HG03039 (cell line): ENCODE data around the gene LUC7L2.
"Not testable (repeated sequence)": the region's sequence is repeated elsewhere in the genome, so short reads cannot be mapped to it uniquely, and the experiment has no call there.

Source experiments
- ATAC-seq: cut with Tn5 transposase; IDR thresholded peaks from one replicate; pipeline ENCODE4 v1.9.1; 2021; ENCODE audit warnings: mild to moderate bottlenecking, moderate library complexity; ENCODE audit not compliant: unreplicated experiment

LUC7L2 gene

DNA sequence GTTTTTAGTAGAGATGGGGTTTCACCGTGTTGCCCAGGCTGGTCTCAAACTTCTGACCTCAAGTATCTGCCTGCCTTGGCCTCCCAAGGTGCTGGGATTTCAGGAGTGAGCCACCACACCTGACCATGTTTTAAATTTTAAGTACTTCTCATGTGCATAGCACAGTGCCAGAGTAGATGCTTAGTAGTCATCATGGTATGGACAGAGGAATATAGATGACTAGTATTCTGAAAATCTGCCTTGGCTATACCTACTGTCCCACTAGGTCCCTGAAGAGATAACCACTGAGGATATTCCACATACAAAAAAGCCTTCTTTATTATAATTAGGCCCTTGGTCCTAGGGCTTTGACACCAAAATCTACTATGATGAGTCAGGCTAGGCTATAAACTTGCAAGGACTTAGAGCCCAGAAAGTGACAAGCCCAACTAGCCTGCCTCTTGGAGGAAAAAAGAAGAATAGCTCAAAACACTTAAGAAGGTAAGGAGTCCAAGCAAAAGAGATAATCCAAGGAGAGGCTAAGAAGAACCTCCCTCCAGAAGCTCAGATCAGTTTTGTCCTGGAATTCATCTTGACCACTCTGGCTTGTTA, 34.0 kb downstream of the LUC7L2 start:
- no peak for ATAC-seq

DNA sequence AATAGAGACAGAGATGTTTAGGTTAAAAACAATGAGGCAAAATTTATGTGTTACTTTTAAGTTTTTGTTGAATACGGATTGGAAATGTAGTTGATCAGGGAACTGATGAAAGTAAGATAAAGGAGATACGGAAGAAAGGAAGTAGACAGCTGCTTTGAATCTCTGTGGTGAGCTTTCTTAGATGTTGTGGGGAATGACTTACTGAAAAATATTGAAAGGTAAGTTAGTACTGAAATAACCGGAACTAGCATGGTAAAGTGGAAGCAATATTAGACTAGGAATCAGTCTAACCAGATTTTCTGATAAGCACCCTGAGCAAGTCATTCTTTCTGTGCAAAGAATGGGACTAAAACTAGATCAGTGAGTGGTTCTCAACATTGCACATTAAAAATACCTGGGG, 34.8 kb downstream of the LUC7L2 start:
- ATAC-seq, result no peak

DNA sequence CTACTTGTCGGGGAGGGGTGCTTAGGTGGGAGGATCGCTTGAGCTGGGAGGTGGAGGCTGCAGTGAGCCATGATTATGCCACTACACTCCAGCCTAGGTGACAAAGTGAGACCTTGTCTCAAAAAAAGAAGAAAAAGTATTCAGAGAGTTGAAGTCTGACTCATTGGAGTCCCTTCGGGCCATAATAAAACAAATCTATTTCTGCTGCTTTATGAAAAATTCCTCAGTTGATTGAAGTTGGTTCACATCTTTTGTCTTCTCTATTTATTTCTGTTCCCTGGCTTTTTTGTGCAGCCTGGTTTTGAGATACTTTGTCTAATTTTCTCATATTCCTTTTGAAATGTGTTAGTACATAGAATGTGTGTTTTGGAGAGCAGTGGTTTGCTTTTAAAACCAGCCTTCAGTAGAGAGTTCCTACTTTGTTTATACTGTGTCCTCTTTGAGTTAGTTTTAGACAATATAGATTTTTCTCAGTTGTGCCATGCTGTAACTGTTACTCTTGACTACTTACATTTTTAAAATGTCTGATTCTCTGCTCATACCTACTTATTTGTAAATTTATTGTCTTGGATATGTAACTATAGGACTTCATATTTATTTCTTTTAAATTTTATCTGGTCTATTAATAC, 36.7 kb downstream of the LUC7L2 start:
- no peak for ATAC-seq

DNA sequence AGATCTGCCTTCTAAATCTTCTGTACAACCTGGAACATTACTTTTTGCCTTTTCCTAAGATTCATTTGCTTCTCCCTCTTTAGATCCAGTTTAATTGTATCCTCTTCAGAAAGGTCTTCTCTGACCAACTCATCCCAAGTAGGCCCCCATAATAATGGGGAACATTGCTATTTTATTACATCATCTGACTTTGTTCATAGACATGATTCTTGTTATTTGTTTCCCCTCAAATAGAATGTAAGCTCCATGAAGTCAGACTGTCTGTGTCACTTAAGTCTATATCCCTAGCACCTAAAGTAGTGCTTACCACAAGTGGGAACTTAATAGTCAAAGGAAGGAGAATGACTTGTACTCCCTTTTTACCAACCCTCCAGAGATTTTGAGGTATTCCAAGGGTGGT, 37.5 kb downstream of the LUC7L2 start:
- ATAC-seq, result no peak

DNA sequence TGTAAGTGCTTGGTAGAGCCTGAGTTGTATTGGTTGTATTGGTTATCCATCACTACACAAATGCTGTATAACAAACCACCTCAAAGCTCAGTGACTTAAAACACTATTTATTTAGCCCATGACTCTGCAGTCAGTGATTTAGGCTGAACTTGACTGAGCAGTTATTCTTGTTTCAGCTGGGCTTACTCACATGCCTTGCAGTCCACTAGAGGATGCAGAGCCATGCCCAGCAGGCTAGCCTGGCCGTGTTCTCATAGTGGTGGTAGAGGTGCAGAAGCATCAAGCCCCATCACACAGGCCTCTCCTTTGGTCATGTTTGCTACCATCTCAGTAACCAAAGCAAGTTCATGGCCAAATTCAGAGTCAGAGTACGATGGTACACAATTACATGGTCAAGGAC, 43.9 kb downstream of the LUC7L2 start:
- ATAC-seq, result no peak

DNA sequence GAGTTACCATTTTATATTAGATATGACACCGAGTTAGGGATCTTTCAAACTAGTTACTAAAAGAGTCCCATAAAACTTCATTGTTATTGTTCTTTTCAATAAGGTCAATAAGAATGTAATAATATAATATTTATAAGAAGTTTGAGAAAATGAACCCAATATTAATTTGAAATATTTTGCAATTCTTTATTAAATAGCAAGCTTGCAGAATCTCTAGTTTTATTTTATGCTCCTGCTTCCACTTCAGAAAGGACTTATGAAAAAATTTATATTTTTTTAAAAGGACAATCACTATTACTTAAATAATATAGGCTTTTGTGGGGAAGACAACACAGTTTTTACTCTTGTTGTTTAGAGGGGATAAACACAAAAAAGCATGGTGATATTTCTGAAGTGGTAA, 47.9 kb downstream of the LUC7L2 start:
- no peak for ATAC-seq

DNA sequence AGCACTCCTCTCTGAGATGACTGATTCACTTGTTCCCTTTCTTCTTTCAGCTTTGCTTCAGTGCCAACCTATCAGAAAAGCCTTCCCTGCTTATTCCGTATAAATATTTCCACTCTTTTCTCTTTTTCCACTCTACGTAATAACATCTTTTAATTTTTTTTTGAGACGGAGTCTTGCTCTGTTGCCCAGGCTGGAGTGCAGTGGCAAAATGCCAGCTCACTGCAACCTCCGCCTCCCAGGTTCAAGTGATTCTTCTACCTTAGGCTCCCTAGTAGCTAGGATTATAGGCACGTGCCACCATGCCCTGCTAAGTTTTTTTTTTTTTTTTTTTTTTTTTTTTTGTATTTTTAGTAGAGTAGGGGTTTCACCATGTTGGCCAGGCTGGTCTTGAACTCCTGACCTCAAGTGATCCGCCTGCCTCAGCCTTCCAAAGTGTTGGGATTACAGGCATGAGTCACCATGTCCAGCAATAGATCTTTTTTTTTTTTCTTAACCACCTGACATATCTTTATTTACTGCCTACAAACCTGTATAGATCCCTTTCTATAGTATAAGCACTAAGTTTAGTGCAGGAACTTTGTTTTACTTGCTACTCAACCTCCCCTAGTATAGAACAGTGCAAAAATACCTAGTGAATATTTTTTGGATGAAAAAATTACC, 55.2 kb downstream of the LUC7L2 start:
- not testable (repeated sequence) for ATAC-seq

DNA sequence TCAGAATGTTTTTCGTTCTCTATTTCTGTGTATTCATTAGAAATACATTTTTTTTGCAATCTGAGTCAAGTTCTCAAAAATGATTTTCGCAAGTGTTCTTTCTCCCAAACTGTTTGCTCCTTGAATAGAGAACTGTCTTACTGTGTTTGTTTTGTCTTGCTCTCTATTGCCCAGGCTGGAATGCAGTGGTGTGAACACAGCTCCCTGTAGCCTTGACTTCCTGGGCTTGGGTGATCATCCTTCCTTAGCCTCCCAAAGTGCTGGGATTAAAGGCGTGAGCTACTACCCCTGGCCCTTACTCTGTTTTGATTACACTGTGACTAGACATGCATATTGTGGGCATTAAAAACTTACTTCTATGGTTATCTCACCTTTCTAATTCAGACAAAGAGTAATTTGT, 56.7 kb downstream of the LUC7L2 start:
- ATAC-seq, result no peak

DNA sequence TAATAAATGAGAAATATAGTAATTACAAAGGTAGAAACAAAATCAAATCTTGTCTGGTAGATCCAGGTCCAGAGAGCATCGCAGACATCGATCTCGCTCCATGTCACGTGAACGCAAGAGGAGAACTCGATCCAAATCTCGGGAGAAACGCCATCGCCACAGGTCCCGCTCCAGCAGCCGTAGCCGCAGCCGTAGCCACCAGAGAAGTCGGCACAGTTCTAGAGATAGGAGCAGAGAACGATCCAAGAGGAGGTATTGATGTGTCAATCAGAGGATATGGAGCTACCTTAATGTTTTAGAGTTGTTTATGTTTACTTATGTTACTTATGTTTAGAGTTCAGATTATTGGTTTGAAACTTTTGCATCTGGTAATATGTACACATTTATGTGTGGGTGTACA, 57.8 kb downstream of the LUC7L2 start:
- no peak for ATAC-seq

DNA sequence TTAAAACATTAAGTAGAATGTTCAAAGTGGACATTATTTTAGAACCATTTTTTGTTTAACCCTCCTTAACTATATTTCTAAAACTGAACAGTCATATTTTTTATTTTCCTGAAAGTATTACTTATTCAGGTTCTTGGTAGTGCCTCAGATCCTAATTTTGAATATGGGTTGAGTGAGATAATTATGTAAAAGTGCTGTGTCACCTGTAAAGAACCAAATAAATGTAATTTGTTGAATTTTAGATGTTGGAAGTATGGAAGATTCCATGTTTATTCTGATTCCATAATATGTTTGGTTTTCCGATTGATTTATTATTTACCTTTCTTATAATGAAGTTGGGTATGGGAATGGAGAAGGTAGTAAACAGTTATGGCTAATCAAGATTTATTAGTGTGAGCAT, 61.4 kb downstream of the LUC7L2 start:
- ATAC-seq, result no peak

DNA sequence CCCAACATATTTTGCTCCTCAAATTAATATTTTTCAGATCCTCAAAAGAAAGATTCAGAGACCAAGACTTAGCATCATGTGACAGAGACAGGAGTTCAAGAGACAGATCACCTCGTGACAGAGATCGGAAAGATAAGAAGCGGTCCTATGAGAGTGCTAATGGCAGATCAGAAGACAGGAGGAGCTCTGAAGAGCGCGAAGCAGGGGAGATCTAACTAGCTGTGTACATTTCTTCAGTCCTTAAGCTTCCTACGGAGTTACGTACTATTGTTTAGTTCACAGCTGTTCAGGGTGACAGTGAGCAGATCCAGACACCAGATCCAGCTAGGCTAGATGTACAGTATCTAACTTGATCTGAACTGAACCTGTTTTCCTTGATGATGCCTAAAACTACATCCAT, 62.4 kb downstream of the LUC7L2 start:
- no peak for ATAC-seq

DNA sequence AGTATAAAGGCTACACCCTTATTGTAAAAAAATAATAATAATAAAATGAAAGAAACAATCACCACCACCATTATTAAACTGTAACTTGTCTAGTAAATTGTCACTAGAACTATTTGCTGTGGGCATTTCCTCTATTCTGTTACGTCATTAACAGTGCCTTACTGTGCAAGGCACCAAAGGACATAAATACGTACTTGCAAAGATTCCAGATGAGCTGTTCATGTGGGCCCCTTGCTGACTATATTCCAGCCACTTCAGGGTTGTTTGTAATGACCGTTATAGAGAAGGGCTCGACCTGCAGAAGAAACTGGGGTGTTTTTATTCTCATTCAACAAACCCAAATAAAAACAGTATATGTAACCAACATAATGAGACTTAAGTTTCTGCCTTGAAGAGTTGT, 63.4 kb downstream of the LUC7L2 start:
- no peak for ATAC-seq

DNA sequence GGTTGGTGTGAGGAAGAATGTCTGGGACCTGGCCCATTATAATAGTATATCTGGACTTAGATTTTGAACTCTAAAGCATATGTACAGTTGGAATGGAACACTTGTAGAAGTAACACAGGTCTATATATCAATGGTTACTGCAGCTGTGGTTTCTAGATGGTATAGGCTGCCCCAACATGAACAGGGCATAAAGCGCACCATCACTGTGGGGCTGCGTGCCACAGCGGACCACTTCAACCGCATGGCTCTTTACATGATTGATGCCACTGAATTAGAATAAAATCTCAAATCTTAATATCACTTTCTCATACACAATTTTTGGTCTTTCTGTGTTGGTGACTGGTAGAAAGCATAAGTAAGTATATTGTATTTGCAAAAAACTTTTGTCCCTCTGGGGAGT, 64.3 kb downstream of the LUC7L2 start:
- ATAC-seq, result no peak

DNA sequence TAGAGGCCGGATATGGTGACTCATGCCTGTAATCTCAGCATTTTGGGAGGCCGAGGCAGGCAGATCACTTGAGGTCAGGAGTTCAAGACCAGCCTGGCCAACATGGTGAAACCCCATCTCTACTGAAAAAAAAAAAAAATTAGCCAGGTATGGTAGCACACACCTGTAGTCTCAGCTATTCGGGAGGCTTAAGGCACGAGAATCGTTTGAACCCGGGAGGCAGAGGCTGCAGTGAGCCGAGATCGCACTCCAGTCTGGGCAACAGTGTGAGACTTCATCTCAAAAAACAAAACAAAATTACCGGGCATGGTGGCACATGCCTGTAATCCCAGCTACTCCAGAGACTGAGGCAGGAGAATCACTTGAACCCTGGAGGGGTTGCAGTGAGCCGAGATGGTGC, 66.0 kb downstream of the LUC7L2 start:
- not testable (repeated sequence) for ATAC-seq

DNA sequence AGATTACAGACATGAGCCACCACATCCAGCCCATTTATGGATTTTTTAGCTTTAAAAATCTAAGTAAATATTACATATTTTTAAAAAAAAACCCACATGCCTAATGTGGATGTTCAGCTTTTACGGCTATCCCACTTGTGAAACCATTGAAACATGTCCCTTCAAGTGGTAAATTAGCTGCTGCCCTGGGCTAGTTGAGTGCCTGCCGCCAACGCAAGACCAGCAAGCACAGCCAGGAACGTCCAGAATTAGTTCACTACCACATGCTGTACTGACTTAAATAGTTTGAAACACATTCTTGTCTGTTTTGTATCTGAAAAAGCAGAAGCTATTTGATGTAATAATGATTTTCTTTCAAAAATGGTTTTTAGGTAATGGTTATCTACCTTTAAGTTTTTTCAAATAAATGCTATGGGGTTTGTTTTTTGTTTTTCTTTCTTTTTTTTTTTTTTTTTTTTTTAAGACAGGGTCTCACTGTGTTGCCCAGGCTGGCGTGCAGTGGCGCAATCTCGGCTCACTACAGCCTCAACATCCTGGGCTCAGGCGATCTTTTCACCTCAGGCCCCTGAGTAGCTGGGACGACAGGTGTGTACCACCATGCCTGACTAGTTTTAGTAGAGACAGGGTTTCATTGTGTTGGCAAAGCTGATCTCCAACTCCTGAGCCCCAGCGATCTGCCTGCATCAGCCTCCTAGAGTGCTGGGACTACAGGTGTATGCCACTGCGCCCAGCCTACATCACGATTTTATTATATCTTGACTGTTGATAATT, 66.7 kb downstream of the LUC7L2 start:
- ATAC-seq, result no peak

DNA sequence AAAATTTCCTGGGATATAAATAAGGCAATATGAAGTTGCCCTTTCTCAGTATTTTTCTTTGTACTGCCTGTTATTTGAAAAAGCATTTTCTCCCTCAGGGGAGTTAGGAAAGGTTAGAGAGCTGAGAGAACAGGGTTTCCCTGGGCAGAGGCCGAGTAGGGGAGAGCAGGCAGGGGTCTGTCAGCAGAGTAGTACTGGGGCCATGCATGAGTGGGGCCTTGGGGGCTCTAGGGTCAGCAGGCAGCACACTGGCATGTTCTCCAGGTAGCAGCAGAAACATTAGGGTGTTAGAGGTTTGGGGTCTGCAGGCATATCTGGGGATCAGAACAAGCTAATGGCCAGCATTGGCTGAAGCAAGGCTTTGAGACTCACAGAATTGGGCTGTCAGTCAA, 67.3 kb downstream of the LUC7L2 start:
- no peak for ATAC-seq

DNA sequence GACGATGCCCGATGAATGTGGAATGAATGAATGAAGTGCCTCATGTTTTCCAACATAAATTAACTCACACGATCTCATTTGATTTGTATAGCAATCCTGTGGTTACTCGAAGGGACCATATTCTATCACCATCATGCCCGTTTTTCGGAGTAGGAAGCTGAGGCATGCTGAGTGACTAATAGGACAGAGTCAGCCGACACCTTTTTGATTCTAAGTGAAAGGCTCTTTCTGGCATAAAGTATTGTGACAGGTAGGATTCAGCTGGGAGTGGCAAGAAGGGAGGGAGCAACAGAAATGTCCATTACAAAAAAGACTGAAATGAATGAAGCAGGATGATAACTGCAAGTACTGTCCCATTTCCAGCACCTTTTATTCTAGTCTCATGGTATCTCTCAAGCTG, 68.1 kb downstream of the LUC7L2 start:
- no peak for ATAC-seq

DNA sequence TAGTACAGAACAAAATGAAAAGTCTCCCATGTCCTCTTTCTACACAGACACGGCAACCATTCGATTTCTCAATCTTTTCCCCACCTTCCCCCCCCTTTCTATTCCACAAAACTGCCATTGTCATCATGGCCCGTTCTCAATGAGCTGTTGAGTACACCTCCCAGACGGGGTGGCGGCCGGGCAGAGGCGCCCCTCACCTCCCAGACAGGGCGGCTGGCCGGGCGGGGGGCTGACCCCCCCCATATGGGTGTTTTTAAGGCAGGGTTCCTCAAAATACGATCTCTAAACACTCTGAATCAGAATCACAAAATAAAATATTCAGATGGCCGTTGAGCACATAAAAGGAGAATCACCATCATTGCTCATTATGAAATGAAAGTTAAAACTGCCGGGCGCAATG, 70.0 kb downstream of the LUC7L2 start:
- ATAC-seq, result not testable (repeated sequence)

DNA sequence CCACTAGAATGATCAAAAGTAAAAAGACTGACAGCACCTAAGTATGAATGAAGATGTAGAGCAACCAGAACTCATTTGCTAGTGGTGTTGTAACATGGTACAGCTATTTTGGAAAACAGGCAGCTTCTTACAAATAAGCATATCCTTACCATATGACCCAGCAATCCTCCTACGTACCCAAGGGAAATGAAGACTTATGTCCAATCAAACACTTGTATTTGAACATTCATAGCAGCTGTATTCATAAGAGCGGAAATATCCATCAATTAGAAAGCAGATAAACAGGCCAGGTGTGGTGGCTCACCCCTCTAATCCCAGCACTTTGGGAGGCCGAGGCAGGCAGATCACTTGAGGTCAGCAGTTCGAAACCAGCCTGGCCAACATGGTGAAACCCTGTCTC, 70.7 kb downstream of the LUC7L2 start:
- ATAC-seq, result no peak

DNA sequence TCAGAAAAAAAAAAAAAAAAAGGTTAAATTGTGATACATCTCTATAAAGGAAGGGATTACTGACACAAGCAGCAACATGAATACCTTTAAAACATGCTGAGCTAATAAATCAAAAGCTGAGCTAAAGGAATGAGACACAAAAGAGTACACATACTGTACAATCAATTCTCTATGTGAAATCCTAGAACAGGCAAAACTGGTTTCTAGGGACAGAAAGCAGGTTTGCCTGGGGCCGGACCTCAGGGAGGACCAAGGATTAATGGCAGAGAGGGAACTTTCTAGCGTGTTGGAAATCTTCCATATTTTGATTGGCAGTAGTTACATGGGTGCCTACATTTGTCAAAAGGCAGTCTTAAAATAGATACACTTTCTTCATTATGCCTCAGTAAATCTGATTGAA, 71.3 kb downstream of the LUC7L2 start:
- no peak for ATAC-seq

DNA sequence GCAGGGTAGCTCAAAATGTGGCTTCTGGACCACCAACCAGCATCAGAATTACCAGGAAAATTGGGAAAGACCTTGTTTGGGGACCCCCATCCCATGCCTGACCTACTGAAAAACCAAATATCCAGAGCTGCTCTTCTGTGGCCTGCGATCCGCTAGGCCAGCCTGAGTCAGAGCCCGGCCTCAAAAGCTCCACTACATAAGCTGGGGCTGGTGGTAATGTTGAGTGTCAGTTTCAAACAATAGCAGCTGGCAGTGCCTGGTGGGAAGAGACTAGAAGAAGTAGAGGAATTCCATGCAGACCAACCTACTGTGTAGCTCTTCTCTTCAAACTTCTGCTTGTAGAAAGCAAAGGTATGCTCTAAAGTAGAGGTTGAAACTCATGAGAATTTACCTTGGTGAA, 71.8 kb downstream of the LUC7L2 start:
- no peak for ATAC-seq

DNA sequence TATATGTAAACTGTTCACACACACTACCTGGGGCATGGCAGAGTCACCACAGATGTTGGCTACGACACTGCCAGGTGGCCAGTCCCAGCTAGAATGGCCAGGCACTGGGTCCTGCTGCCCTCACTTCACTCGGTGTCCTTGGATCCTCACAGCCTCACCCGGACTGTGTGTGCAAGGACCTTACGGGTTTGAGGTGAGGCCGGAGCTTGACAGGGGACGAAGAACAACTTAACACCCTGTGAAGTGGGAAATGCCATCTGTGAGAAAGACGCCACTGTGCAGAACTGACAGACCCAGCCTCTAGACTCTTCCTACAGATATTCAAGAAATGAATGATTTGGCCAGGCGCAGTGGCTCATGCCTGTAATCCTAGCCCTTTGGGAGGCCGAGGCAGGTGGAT, 77.1 kb downstream of the LUC7L2 start:
- no peak for ATAC-seq
